Naive B cell (primary cell): ENCODE data around the gene CHTF18. TPM values are rescaled to one million over a fixed set of nuclear protein-coding genes. Genes with fewer than 3 reads are reported as not detected.

ENCODE experiments used
- ATAC-seq, 2 donors: fragments of 150-1000 bp; cut with Tn5 transposase; 2 replicates each; pipeline ENCODE4 v1.10.0; 2021; ENCODE audit warnings: low read depth in 2 of 2, mild to moderate bottlenecking in 2 of 2, moderate library complexity in 2 of 2
- DNase-seq: peaks from one replicate; pipeline ENCODE4 v3.0.0; 2022
- H3K27ac Mint-ChIP-seq, 6 donors: one replicate each; pipeline ENCODE4 v1.8.0; 2020 to 2022; ENCODE audit warnings: mild to moderate bottlenecking in 6 of 6, mixed read lengths in 6 of 6, moderate library complexity in 5 of 6, inconsistent platforms in 2 of 6
- H3K27me3 Mint-ChIP-seq, 3 donors: one replicate each; pipeline ENCODE4 v1.8.0; 2021 to 2022; ENCODE audit warnings: mixed read lengths in 3 of 3, mild to moderate bottlenecking in 1 of 3
- H3K36me3 Mint-ChIP-seq, 2 donors: one replicate each; pipeline ENCODE4 v1.8.0; 2020 to 2022; ENCODE audit warnings: mixed read lengths in 2 of 2, inconsistent platforms in 1 of 2, mild to moderate bottlenecking in 1 of 2
- H3K4me1 Mint-ChIP-seq, 3 donors: one replicate each; pipeline ENCODE4 v1.8.0; 2020 to 2022; ENCODE audit warnings: mixed read lengths in 3 of 3, inconsistent platforms in 1 of 3, mild to moderate bottlenecking in 1 of 3, moderate library complexity in 1 of 3
- H3K4me3 Mint-ChIP-seq, 8 donors: one replicate each; pipeline ENCODE4 v1.8.0; 2020 to 2022; ENCODE audit warnings: mild to moderate bottlenecking in 8 of 8, mixed read lengths in 8 of 8, moderate library complexity in 8 of 8, inconsistent platforms in 2 of 8
- H3K9me3 Mint-ChIP-seq, 7 donors: one replicate each; pipeline ENCODE4 v1.8.0; 2020 to 2022; ENCODE audit warnings: mixed read lengths in 7 of 7, mild to moderate bottlenecking in 5 of 7, inconsistent platforms in 2 of 7, moderate library complexity in 1 of 7
- polyA plus RNA-seq, 6 donors: library from polyadenylated mRNA; unstranded; fragments of 300-500 nt; fragmentation: Illumina TruSeq; gene quantifications; one replicate each; pipeline ENCODE4 v1.2.3, GENCODE V29; 2021; ENCODE audit warnings: low read depth in 6 of 6

Gene CHTF18
- polyA plus RNA-seq, 6 donors from 2014 or later = 3.4 to 8.4 (median 4.6) TPM

GRCh38 chr16:763369-764183 is 24.8 kb upstream of the CHTF18 start:
- H3K4me3 Mint-ChIP-seq = no peak overlapping the region
- no peaks in the 10 kb centered on the region for H3K9me3 Mint-ChIP-seq
- no peak overlapping the region for H3K27ac Mint-ChIP-seq
- no peak for DNase-seq
- H3K36me3 Mint-ChIP-seq = no peaks in the 10 kb centered on the region
- no peaks in the 10 kb centered on the region for H3K4me1 Mint-ChIP-seq
- peaks cover 0 to 13% (median 0%) of the 10 kb centered on the region in 3 donors for H3K27me3 Mint-ChIP-seq
- no peak for ATAC-seq

- DNase-seq (no peak), ATAC-seq (no peak)
- no peaks in the 10 kb centered on the region for H3K4me1 Mint-ChIP-seq
- no peaks in the 10 kb centered on the region for H3K36me3 Mint-ChIP-seq
- H3K9me3 Mint-ChIP-seq = no peaks in the 10 kb centered on the region
- H3K27ac Mint-ChIP-seq = no peak overlapping the region
- peaks cover 0 to 13% (median 0%) of the 10 kb centered on the region in 3 donors for H3K27me3 Mint-ChIP-seq
- no peak overlapping the region for H3K4me3 Mint-ChIP-seq
Observed at GRCh38 chr16:764184-764750, 24.2 kb upstream of the CHTF18 start.

GRCh38 chr16:764848-765487 is 23.5 kb upstream of the CHTF18 start:
- no peak overlapping the region for H3K27ac Mint-ChIP-seq
- H3K36me3 Mint-ChIP-seq = no peaks in the 10 kb centered on the region
- H3K27me3 Mint-ChIP-seq = peaks cover 0 to 13% (median 0%) of the 10 kb centered on the region in 3 donors
- no peaks in the 10 kb centered on the region for H3K4me1 Mint-ChIP-seq
- H3K9me3 Mint-ChIP-seq = no peaks in the 10 kb centered on the region
- no peak overlapping the region for H3K4me3 Mint-ChIP-seq
- no peak for DNase-seq
- no peak for ATAC-seq

DNA sequence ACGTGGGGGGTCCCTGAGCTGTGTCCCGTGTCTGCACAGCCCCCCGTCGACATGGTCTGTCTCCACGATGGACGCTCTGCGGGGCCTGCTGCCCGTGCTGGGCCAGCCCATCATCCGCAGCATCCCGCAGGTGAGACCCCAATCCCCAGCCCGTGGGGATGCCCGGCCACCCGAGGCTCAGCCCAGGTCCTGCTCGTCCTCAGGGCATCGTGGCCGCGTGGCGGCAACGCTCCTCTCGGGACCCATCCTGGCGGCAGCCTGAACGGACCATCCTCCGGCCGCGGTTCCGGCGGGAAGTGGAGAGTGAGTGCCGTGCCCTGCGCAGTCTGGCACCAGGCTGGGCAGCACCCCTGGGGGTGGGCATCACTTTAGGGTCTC is 22.9 kb upstream of the CHTF18 start:
- Mint-ChIP-seq H3K36me3 (no peaks in the 10 kb centered on the region), H3K27ac (no peak overlapping the region), H3K9me3 (no peaks in the 10 kb centered on the region), H3K27me3 (peaks cover 0 to 13% (median 0%) of the 10 kb centered on the region in 3 donors), H3K4me3 (no peak overlapping the region), H3K4me1 (no peaks in the 10 kb centered on the region)
- ATAC-seq (no peak), DNase-seq (no peak)

DNA sequence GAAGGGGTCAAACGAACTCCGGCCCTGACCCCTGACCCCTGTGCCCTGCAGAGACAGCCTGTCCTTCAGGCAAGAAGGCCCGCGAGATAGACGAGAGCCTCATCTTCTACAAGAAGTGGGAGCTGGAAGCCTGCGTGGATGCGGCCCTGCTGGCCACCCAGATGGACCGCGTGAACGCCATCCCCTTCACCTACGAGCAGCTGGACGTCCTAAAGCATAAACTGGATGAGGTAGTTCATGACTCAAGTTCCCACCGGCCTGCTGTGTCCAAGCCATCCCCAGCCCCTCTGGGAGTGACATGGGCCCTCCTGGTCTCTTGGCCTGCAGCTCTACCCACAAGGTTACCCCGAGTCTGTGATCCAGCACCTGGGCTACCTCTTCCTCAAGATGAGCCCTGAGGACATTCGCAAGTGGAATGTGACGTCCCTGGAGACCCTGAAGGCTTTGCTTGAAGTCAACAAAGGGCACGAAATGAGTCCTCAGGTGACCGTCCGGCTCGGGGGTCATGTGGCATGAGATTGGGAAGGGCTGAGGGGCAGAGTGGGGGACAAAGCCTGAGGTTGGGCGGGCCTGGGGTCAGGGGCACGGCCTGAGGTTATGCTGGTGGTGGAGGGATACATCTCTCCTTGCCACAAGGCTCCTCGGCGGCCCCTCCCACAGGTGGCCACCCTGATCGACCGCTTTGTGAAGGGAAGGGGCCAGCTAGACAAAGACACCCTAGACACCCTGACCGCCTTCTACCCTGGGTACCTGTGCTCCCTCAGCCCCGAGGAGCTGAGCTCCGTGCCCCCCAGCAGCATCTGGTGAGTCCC is 22.2 kb upstream of the CHTF18 start:
- ATAC-seq = no peak
- no peak for DNase-seq
- Mint-ChIP-seq H3K27ac (no peak overlapping the region), H3K4me3 (no peak overlapping the region), H3K4me1 (no peaks in the 10 kb centered on the region), H3K27me3 (peaks cover 0 to 13% (median 0%) of the 10 kb centered on the region in 3 donors), H3K36me3 (no peaks in the 10 kb centered on the region), H3K9me3 (no peaks in the 10 kb centered on the region)

- Mint-ChIP-seq H3K36me3 (no peaks in the 10 kb centered on the region), H3K27ac (no peak overlapping the region), H3K27me3 (peaks cover 0 to 13% (median 0%) of the 10 kb centered on the region in 3 donors), H3K4me1 (no peaks in the 10 kb centered on the region), H3K4me3 (no peak overlapping the region), H3K9me3 (no peaks in the 10 kb centered on the region)
- no peak for ATAC-seq
- no peak for DNase-seq
Observed at GRCh38 chr16:766820-767640, 21.4 kb upstream of the CHTF18 start.

DNA sequence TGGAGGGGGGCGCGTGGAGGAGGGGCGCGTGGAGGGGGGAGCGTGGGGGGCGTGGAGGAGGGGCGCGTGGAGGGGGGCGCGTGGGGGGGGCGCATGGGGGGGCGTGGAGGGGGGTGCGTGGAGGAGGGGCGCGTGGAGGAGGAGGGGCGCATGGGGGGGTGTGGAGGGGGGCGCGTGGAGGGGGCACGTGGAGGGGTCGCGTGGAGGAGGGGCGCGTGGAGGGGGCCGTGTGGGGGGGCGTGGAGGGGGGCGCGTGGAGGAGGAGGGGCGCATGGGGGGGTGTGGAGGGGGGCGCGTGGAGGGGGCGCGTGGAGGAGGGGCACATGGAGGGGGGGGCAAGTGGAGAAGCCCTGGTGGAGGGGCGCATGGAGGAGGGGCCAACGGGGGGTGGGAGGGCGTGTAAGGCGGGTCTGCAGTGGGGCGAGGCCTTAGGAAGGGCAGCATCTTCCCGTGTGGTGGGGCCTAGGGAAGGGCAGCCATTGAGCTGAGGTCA is 20.6 kb upstream of the CHTF18 start:
- H3K4me3 Mint-ChIP-seq = no peak overlapping the region

GRCh38 chr16:768428-768827 is 20.0 kb upstream of the CHTF18 start:
- Mint-ChIP-seq H3K9me3 (no peaks in the 10 kb centered on the region), H3K4me3 (no peak overlapping the region), H3K4me1 (no peaks in the 10 kb centered on the region), H3K27ac (no peak overlapping the region), H3K27me3 (peaks cover 0 to 5% (median 0%) of the 10 kb centered on the region in 3 donors), H3K36me3 (no peaks in the 10 kb centered on the region)
- ATAC-seq (no peak), DNase-seq (no peak)

More for the DNA sequence above, 20.6 kb upstream of the CHTF18 start:
- ATAC-seq (no peak), DNase-seq (no peak)
- H3K27me3 Mint-ChIP-seq = peaks cover 0 to 10% (median 0%) of the 10 kb centered on the region in 3 donors
- H3K27ac Mint-ChIP-seq = no peak overlapping the region
- H3K36me3 Mint-ChIP-seq = no peaks in the 10 kb centered on the region
- H3K4me1 Mint-ChIP-seq = no peaks in the 10 kb centered on the region
- no peaks in the 10 kb centered on the region for H3K9me3 Mint-ChIP-seq

- Mint-ChIP-seq H3K27ac (no peak overlapping the region), H3K36me3 (no peaks in the 10 kb centered on the region), H3K27me3 (peaks cover 0 to under 1% (median 0%) of the 10 kb centered on the region in 3 donors), H3K4me3 (no peak overlapping the region), H3K9me3 (no peaks in the 10 kb centered on the region), H3K4me1 (no peaks in the 10 kb centered on the region)
- ATAC-seq (no peak), DNase-seq (no peak)
Observed at GRCh38 chr16:769184-769784, 19.1 kb upstream of the CHTF18 start.

DNA sequence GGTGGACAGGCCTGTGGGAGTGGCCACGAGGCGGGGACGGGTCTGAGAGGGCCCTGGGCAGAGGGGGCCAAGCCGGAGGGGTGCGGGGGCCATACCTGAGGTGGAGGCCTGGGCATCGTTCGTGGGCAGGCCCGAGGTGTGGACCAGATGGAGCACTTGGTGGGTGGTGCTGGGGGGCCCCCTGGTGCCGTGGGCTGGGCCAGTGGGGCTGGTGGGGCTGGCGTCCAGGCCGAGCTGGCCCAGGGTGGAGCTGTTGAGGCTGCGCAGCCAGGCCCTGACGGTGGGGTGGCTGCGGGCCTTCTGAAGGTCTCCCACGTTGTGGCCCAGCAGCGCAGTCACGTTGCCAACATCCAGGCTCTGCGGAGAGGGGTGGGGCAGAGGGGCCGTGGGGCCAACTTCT is 18.5 kb upstream of the CHTF18 start:
- ATAC-seq (no peak), DNase-seq (no peak)
- no peaks in the 10 kb centered on the region for H3K27me3 Mint-ChIP-seq
- H3K9me3 Mint-ChIP-seq = no peaks in the 10 kb centered on the region
- H3K4me3 Mint-ChIP-seq = no peak overlapping the region
- H3K27ac Mint-ChIP-seq = no peak overlapping the region
- no peaks in the 10 kb centered on the region for H3K4me1 Mint-ChIP-seq
- no peaks in the 10 kb centered on the region for H3K36me3 Mint-ChIP-seq

GRCh38 chr16:770411-770810 is 18.0 kb upstream of the CHTF18 start:
- no peaks in the 10 kb centered on the region for H3K4me1 Mint-ChIP-seq
- no peak for DNase-seq
- no peak for ATAC-seq
- no peak overlapping the region for H3K27ac Mint-ChIP-seq
- no peaks in the 10 kb centered on the region for H3K27me3 Mint-ChIP-seq
- H3K36me3 Mint-ChIP-seq = no peaks in the 10 kb centered on the region
- no peaks in the 10 kb centered on the region for H3K9me3 Mint-ChIP-seq
- no peak overlapping the region for H3K4me3 Mint-ChIP-seq

DNA sequence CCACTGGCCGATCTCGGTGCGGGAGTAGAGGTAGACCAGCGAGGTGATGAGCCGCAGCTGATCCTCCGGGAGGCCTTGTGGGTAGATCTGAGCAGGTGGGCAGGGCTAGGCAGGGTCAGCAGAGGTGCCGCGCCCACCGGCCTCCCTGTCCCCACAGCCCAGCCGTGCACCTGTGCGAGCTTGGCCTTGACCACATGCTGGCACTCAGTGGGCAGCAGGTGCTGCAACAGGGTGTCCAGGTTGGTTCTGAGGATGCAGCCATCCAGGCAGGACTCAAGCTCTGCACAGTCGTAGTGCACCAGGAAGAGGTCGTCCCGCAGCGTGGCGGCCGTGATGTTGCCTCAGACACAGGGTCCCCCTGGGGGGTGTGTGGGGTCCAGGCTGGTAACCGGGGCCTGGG is 15.5 kb upstream of the CHTF18 start:
- ATAC-seq = no peak
- no peak overlapping the region for H3K27ac Mint-ChIP-seq
- peaks cover 0 to 3% (median 0%) of the 10 kb centered on the region in 3 donors for H3K4me1 Mint-ChIP-seq
- H3K9me3 Mint-ChIP-seq = no peaks in the 10 kb centered on the region
- H3K4me3 Mint-ChIP-seq = no peak overlapping the region
- no peaks in the 10 kb centered on the region for H3K36me3 Mint-ChIP-seq
- DNase-seq = no peak
- peaks cover 0 to 5% (median 0%) of the 10 kb centered on the region in 3 donors for H3K27me3 Mint-ChIP-seq
